HG02943 (cell line): ENCODE measurements around the gene TAF1B.

Experiments
- ATAC-seq: cut with Tn5 transposase; IDR thresholded peaks from one replicate; pipeline ENCODE4 v1.9.1; 2021; ENCODE audit warnings: mild to moderate bottlenecking, low read depth, moderate library complexity; ENCODE audit not compliant: unreplicated experiment

Gene TAF1B

GRCh38 chr2:9980520-9980919, 137.2 kb downstream of the TAF1B start:
- no peak for ATAC-seq

- no peak for ATAC-seq
These were observed 138.4 kb downstream of the TAF1B start for GRCh38 chr2:9981655-9982054.

DNA sequence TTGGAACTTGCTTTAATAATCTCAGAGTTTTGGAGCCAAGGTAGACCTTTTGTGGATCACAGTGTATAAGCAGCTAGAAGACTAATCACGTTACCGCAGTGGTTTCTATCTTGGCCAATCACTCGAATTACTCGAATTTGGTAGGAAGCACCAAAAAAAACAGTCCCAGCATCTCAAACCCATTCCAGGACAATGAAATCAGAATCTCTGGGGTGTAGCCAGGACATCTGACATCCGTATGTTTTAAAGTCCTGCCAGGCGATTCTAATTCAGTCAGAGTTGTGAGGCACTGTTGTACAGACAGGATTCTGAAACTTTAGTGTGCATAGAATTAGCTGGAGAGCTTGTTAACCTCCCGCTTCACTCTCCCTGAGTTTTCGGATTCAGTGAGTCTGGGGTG, 139.0 kb downstream of the TAF1B start:
- no peak for ATAC-seq

DNA sequence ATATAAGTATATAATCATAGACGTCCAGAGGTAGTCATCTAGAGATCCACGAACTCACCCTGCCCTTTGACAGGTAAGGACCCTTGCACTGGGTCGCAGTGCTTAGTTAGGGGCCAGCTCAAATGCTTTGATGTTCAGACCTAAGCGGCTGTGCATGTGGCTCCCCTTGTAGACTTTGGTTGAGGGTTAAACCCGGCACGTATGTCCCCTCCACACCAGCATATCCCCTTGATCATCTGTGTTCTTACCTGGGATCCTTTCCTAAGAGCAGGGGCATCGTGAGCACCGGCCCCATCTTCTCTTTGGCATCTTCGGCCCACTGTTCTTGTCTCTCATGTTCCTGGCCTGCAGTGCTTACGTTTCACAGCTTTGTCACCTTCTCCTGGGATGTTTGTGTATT, 139.6 kb downstream of the TAF1B start:
- no peak for ATAC-seq

DNA sequence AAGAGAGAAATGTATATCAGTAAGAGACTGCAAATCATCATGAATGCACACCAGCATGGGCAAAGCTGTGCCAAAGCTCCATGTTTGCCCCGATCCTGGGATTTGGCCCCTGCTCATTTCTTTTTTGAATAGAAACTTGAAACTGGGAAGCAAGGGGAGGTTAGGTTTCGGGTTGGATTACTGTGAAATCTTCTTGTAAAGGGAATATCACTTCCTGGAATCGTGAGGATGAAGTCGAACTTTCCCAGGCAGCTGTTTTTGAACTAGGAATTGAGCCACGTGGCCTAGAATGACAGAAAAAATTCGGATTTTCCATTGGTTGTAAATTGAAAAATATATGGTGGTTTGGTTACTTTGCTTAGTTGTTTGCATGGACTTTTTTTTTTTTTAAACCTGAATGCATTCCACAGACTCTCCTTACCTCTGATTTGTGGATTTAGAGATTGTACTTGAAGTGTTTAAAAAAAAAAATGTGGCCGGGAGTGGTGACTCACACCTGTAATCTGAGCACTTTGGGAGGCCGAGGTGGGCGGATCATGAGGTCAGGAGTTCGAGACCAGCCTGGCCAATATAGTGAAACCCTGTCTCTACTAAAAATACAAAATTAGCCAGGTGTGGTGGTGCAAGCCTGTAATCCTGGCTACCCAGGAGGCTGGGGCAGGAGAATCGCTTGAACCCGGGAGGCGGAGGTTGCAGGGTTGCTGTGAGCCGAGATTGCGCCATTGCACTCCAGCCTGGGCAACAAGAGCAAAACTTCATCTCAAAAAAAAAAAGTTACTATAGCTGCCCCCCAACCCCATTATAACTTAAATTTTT, 140.3 kb downstream of the TAF1B start:
- ATAC-seq, result no peak
